Gastrocnemius medialis (tissue), 4 donors: ENCODE measurements around the gene ACOXL. TPM values are rescaled to one million over a fixed set of nuclear protein-coding genes. Genes with fewer than 3 reads are reported as not detected.

Experiments used
- ATAC-seq, 2 donors: fragments of 150-250 bp; one replicate each; pipeline ENCODE4 v1.9.1; 2016
- DNase-seq, 2 donors: peaks; one replicate each; pipeline ENCODE4 v3.0.0-alpha.2; 2019
- H3K27ac ChIP-seq, 4 donors: fragments of 200-600 bp; sonication (generic); 1 replicate in 1 of 4; 2 replicates in 3 of 4; pipeline ENCODE4 v1.5.1; 2016 to 2018; ENCODE audit warnings: mild to moderate bottlenecking in 2 of 4, moderate library complexity in 1 of 4
- H3K27me3 ChIP-seq, 3 donors: fragments of 200-600 bp; sonication (generic) in 2 of 3; 1 replicate in 1 of 3; 2 replicates in 2 of 3; pipeline versions ENCODE4 v1.5.1 to v1.6.0; 2016 to 2019; ENCODE audit warnings: mild to moderate bottlenecking in 1 of 3, moderate library complexity in 1 of 3
- H3K36me3 ChIP-seq, 2 donors: fragments of 200-600 bp; sonication (generic) in 1 of 2; one replicate each; pipeline ENCODE4 v1.5.1; 2017 to 2018
- H3K4me1 ChIP-seq, 2 donors: fragments of 200-600 bp; sonication (generic) in 1 of 2; one replicate each; pipeline ENCODE4 v1.5.1; 2016 to 2017; ENCODE audit warnings: mild to moderate bottlenecking in 2 of 2
- H3K4me3 ChIP-seq, 4 donors: fragments of 200-600 bp; sonication (generic) in 3 of 4; 1 replicate in 1 of 4; 2 replicates in 3 of 4; pipeline ENCODE4 v1.5.1; 2016 to 2019; ENCODE audit warnings: mild to moderate bottlenecking in 2 of 4
- H3K9me3 ChIP-seq, 3 donors: fragments of 200-600 bp; sonication (generic) in 2 of 3; 1 replicate in 1 of 3; 2 replicates in 2 of 3; pipeline ENCODE4 v1.5.1; 2016 to 2019
- CTCF ChIP-seq, 5 experiments: fragments of 450-650 bp in 3 of 5; fragments of 200-600 bp in 2 of 5; sonication (generic) in 2 of 5; IDR thresholded peaks in 4 of 5; conservative IDR thresholded peaks in 1 of 5; 1 replicate in 4 of 5; 2 replicates in 1 of 5; pipeline ENCODE4 v1.5.1; 2016 to 2019; ENCODE audit warnings: antibody characterized with exemption in 5 of 5, mild to moderate bottlenecking in 3 of 5, moderate library complexity in 3 of 5
- POLR2A ChIP-seq, 2 donors: fragments of 450-650 bp; IDR thresholded peaks; one replicate each; pipeline ENCODE4 v1.6.1; 2017; ENCODE audit warnings: antibody characterized with exemption in 2 of 2, mild to moderate bottlenecking in 2 of 2, moderate library complexity in 2 of 2
- in situ Hi-C, 4 donors: fragments of 200-750 bp; cut with MboI; loops; one replicate each; pipeline versions ENCODE4 v1.15.0 to v1.8.0; 2017; ENCODE audit warnings: low sequenced_read_pairs in 4 of 4
- intact Hi-C: fragments of 100-400 bp; cut with DNase I; formaldehyde crosslinking; loops from one replicate; pipeline ENCODE4 v1.15.1; 2023; ENCODE audit warnings: low total_unique reads
- total RNA-seq, 4 donors: library from RNA; depleted of rRNA; stranded (reverse); fragments of >200 nt; gene quantifications; one replicate each; pipeline versions ENCODE4 v1.1.0 to v1.2.3, GENCODE V29; 2016

ACOXL gene
- total RNA-seq, 4 donors from 2014 or later = not detected

GRCh38 chr2:110829413-110830146 is 97.2 kb downstream of the ACOXL start:
- ATAC-seq (no peak), DNase-seq (no peak)
- TF ChIP-seq POLR2A (IDR thresholded peaks at IDR 0.05) (no peak), CTCF (IDR thresholded peaks at IDR 0.05 in 4 of 5, conservative IDR thresholded peaks at IDR 0.05 in 1 of 5) (no peak)
- no peaks in the 10 kb centered on the region for H3K36me3 ChIP-seq
- H3K9me3 ChIP-seq = no peaks in the 10 kb centered on the region
- in situ Hi-C loops = no loop called here
- no peak overlapping the region for H3K27ac ChIP-seq
- no peaks in the 10 kb centered on the region for H3K4me1 ChIP-seq
- no peak overlapping the region for H3K4me3 ChIP-seq
- intact Hi-C loops = no loop called here
- H3K27me3 ChIP-seq = peaks cover 0 to 4% (median 0%) of the 10 kb centered on the region in 3 donors

- Histone ChIP-seq H3K4me3 (no peak overlapping the region), H3K27me3 (peaks cover 0 to 4% (median 0%) of the 10 kb centered on the region in 3 donors), H3K27ac (no peak overlapping the region), H3K4me1 (no peaks in the 10 kb centered on the region), H3K9me3 (no peaks in the 10 kb centered on the region), H3K36me3 (no peaks in the 10 kb centered on the region)
- TF ChIP-seq POLR2A (IDR thresholded peaks at IDR 0.05) (no peak), CTCF (IDR thresholded peaks at IDR 0.05 in 4 of 5, conservative IDR thresholded peaks at IDR 0.05 in 1 of 5) (peak in 1 of 5 experiments; percentile 26)
- ATAC-seq (no peak), DNase-seq (no peak)
- in situ Hi-C loops = no loop called here
- intact Hi-C loops = loop anchor here (2.0 kb wide), 1 partner anchor 22 kb away; no protein-coding TSS in a partner anchor
Observed at GRCh38 chr2:110832740-110833139, 100.4 kb downstream of the ACOXL start.

- intact Hi-C loops (no loop called here), in situ Hi-C loops (no loop called here)
- peaks cover 0 to 4% (median 0%) of the 10 kb centered on the region in 3 donors for H3K27me3 ChIP-seq
- no peak overlapping the region for H3K4me3 ChIP-seq
- H3K9me3 ChIP-seq = no peaks in the 10 kb centered on the region
- peak; percentile 53 to 90 for ATAC-seq
- no peak for DNase-seq
- H3K27ac ChIP-seq = no peak overlapping the region
- no peak for TF ChIP-seq POLR2A (IDR thresholded peaks at IDR 0.05)
- TF ChIP-seq CTCF (IDR thresholded peaks at IDR 0.05 in 4 of 5, conservative IDR thresholded peaks at IDR 0.05 in 1 of 5) = no peak
- no peaks in the 10 kb centered on the region for H3K36me3 ChIP-seq
- no peaks in the 10 kb centered on the region for H3K4me1 ChIP-seq
Observed at GRCh38 chr2:110834134-110834827, 101.9 kb downstream of the ACOXL start.

- Histone ChIP-seq H3K9me3 (no peaks in the 10 kb centered on the region), H3K4me3 (no peak overlapping the region), H3K4me1 (no peaks in the 10 kb centered on the region), H3K36me3 (no peaks in the 10 kb centered on the region), H3K27me3 (no peaks in the 10 kb centered on the region), H3K27ac (no peak overlapping the region)
- no peak for TF ChIP-seq CTCF (IDR thresholded peaks at IDR 0.05 in 4 of 5, conservative IDR thresholded peaks at IDR 0.05 in 1 of 5)
- TF ChIP-seq POLR2A (IDR thresholded peaks at IDR 0.05) = no peak
- intact Hi-C loops (no loop called here), in situ Hi-C loops (no loop called here)
- DNase-seq (no peak), ATAC-seq (no peak)
Observed at GRCh38 chr2:110836671-110837070, 104.3 kb downstream of the ACOXL start.
